ENCODE results near the gene NR1I2.

Gene NR1I2

GRCh38 chr3:119779731-119780383 lies 2.0 kb upstream of the NR1I2 start:
- DNase-seq = no peak

GRCh38 chr3:119782460-119782859 lies 559 bp downstream of the NR1I2 start:
- no peak for DNase-seq

- no peak for DNase-seq
These were observed 1.4 kb downstream of the NR1I2 start for GRCh38 chr3:119783255-119783654.

- no peak for DNase-seq
These were observed 2.0 kb downstream of the NR1I2 start for GRCh38 chr3:119783883-119784282.

- no peak for DNase-seq
These were observed 4.5 kb downstream of the NR1I2 start for GRCh38 chr3:119786409-119786808.

GRCh38 chr3:119790369-119790768 lies 8.5 kb downstream of the NR1I2 start:
- DNase-seq = no peak

- no peak for DNase-seq
These were observed 10.4 kb downstream of the NR1I2 start for GRCh38 chr3:119792270-119792669.

- DNase-seq = no peak
These were observed 12.5 kb downstream of the NR1I2 start for GRCh38 chr3:119794401-119794800.

- DNase-seq = no peak
These were observed 13.2 kb downstream of the NR1I2 start for GRCh38 chr3:119794971-119795612.

GRCh38 chr3:119795849-119796248 lies 13.9 kb downstream of the NR1I2 start:
- DNase-seq = no peak

- DNase-seq = no peak
These were observed 14.5 kb downstream of the NR1I2 start for GRCh38 chr3:119796368-119796767.

GRCh38 chr3:119796785-119797184 lies 14.9 kb downstream of the NR1I2 start:
- DNase-seq = no peak

- DNase-seq = no peak
These were observed 18.9 kb downstream of the NR1I2 start for GRCh38 chr3:119800844-119801243.

GRCh38 chr3:119808244-119808643 lies 26.3 kb downstream of the NR1I2 start:
- no peak for DNase-seq

GRCh38 chr3:119808843-119809242 lies 26.9 kb downstream of the NR1I2 start:
- DNase-seq = no peak

GRCh38 chr3:119809249-119810017 lies 27.5 kb downstream of the NR1I2 start:
- no peak for DNase-seq

- no peak for DNase-seq
These were observed 28.1 kb downstream of the NR1I2 start for GRCh38 chr3:119810018-119810435.

- no peak for DNase-seq
These were observed 30.7 kb downstream of the NR1I2 start for GRCh38 chr3:119812491-119813058.

GRCh38 chr3:119815716-119816115 lies 33.8 kb downstream of the NR1I2 start:
- no peak for DNase-seq

GRCh38 chr3:119817071-119817470 lies 35.2 kb downstream of the NR1I2 start:
- DNase-seq = no peak

- no peak for DNase-seq
These were observed 35.9 kb downstream of the NR1I2 start for GRCh38 chr3:119817583-119818363.

GRCh38 chr3:119818937-119819336 lies 37.0 kb downstream of the NR1I2 start:
- no peak for DNase-seq

- DNase-seq = no peak
These were observed 37.9 kb downstream of the NR1I2 start for GRCh38 chr3:119819806-119820205.

Measured in NCI-H510A treated with DMSO at 0.1 percent for 48 hours (cell line).